Smooth muscle cell (in vitro differentiated cells): ENCODE data around the gene REEP1. TPM values are rescaled to one million over a fixed set of nuclear protein-coding genes. Genes with fewer than 3 reads are reported as not detected.

ENCODE experiments used
- DNase-seq: peaks from one replicate; lab custom pipeline; 2025; ENCODE audit not compliant: unreplicated experiment; lab: John Stamatoyannopoulos, UW
- H2AFZ ChIP-seq: fragments of 200-600 bp; sonication (generic); 2 replicates; pipeline ENCODE4 v1.6.0; 2016; ENCODE audit warnings: antibody characterized with exemption, low read depth, mild to moderate bottlenecking
- H3F3A ChIP-seq: fragments of 200-600 bp; sonication (generic); 2 replicates; pipeline ENCODE4 v1.6.0; 2017; ENCODE audit warnings: antibody characterized with exemption, low read depth
- H3K27ac ChIP-seq: fragments of 200-600 bp; sonication (generic); 2 replicates; pipeline ENCODE4 v1.5.1; 2016; ENCODE audit warnings: low read depth, mild to moderate bottlenecking
- H3K27me3 ChIP-seq: fragments of 200-600 bp; sonication (generic); 2 replicates; pipeline ENCODE4 v1.6.1; 2016; ENCODE audit warnings: low read depth, mild to moderate bottlenecking
- H3K36me3 ChIP-seq: fragments of 200-600 bp; sonication (generic); 2 replicates; pipeline ENCODE4 v1.5.1; 2016; ENCODE audit warnings: low read depth
- H3K4me1 ChIP-seq: fragments of 200-600 bp; sonication (generic); 2 replicates; pipeline ENCODE4 v1.5.1; 2016; ENCODE audit warnings: low read depth
- H3K4me2 ChIP-seq: fragments of 200-600 bp; sonication (generic); 2 replicates; pipeline ENCODE4 v1.6.0; 2016; ENCODE audit warnings: mild to moderate bottlenecking
- H3K4me3 ChIP-seq: fragments of 200-600 bp; sonication (generic); 2 replicates; pipeline ENCODE4 v1.5.1; 2016; ENCODE audit warnings: mild to moderate bottlenecking
- H3K79me2 ChIP-seq: fragments of 200-600 bp; sonication (generic); 2 replicates; pipeline ENCODE4 v1.6.0; 2016; ENCODE audit warnings: low read depth, mild to moderate bottlenecking
- H3K9ac ChIP-seq: fragments of 200-600 bp; sonication (generic); 2 replicates; pipeline ENCODE4 v1.6.0; 2016; ENCODE audit warnings: low read depth
- H3K9me3 ChIP-seq: fragments of 200-600 bp; sonication (generic); replicated peaks from 2 replicates; pipeline ENCODE4 v1.5.1; 2016; ENCODE audit warnings: low read depth
- H4K20me1 ChIP-seq: fragments of 200-600 bp; sonication (generic); 2 replicates; pipeline ENCODE4 v1.6.0; 2016; ENCODE audit warnings: low read depth
- CTCF ChIP-seq: fragments of 200-600 bp; sonication (generic); IDR thresholded peaks from 2 replicates; pipeline ENCODE4 v1.5.1; 2017; ENCODE audit warnings: borderline replicate concordance, mild to moderate bottlenecking, antibody characterized with exemption; ENCODE audit not compliant: insufficient read depth, poor library complexity, severe bottlenecking
- WGBS: methylation state at CpG from one replicate; pipeline ENCODE4 v1.1.7; 2016; ENCODE audit warnings: low lambda C conversion rate; 5-methylcytosine and 5-hydroxymethylcytosine counted together
- polyA plus RNA-seq: library from polyadenylated mRNA; unstranded; fragments of >200 nt; fragmentation: Nextera tagmentation; extraction: Ambion mirVana; gene quantifications from 2 replicates; pipeline ENCODE4 v1.2.1, GENCODE V29; 2016
- total RNA-seq: library from RNA; depleted of rRNA; stranded (reverse); fragments of >200 nt; gene quantifications from 2 replicates; pipeline ENCODE4 v1.2.3, GENCODE V29; 2014

Gene REEP1
- total and polyA plus RNA-seq, 2 experiments from 2014 or later = not detected

DNA sequence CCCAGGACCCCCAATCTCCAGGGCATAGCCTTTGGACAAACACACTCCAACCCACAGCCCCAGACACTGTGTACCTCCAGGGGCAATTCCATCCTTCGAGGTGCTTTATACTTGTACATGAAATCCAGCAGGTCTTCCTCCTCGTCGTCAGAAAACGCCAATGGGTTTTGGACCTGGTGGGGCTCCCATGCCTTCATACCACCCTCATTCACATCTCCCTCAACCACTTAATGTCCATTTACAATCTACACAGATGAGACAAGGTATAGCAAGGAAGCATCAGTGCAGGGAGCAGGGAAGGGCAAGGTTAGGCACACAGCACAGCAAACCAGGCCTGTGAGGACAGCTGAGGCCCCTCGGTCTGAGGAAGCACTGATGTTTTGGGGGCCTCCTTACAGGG, 117.5 kb downstream of the REEP1 start:
- H3K27me3 ChIP-seq = no peaks in the 10 kb centered on the region
- H3K4me3 ChIP-seq = no peak overlapping the region
- H3F3A ChIP-seq = no peaks in the 10 kb centered on the region
- no peak for DNase-seq
- no peaks in the 10 kb centered on the region for H4K20me1 ChIP-seq
- no peak overlapping the region for H3K27ac ChIP-seq
- H2AFZ ChIP-seq = no peak overlapping the region
- no peak overlapping the region for H3K9ac ChIP-seq
- TF ChIP-seq CTCF = no peak
- H3K36me3 ChIP-seq = no peaks in the 10 kb centered on the region
- 78% methylated on average over 5 of the region's 5 CpGs for WGBS
- H3K79me2 ChIP-seq = no peaks in the 10 kb centered on the region
- H3K9me3 ChIP-seq = no peaks in the 10 kb centered on the region
- H3K4me2 ChIP-seq = no peak overlapping the region
- no peaks in the 10 kb centered on the region for H3K4me1 ChIP-seq

DNA sequence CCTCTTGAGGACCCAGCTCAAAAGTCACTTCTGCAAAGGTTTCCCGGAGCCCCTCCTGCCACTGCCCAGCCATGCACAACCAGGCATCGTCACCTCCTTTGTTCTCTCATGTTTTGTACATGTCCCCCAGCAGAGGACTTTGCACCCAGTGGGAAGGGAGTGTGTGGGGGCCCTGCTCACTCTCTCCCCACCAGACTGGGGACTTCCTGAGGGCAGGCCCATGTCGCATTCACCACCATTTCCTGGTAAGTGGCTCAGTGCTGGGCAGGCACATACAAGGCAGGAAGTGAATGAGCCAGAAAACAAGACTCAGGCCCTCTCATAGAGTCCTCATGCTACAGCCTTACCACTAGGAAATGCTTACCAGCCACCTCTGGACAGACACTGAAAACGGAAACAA, 119.3 kb downstream of the REEP1 start:
- Histone ChIP-seq H3K79me2 (no peaks in the 10 kb centered on the region), H3F3A (no peaks in the 10 kb centered on the region), H3K4me3 (no peak overlapping the region), H3K9ac (no peak overlapping the region), H3K27ac (no peak overlapping the region), H3K9me3 (no peaks in the 10 kb centered on the region), H3K4me2 (no peak overlapping the region), H4K20me1 (no peaks in the 10 kb centered on the region), H3K36me3 (no peaks in the 10 kb centered on the region), H2AFZ (no peak overlapping the region), H3K4me1 (no peaks in the 10 kb centered on the region), H3K27me3 (no peaks in the 10 kb centered on the region)
- no peak for TF ChIP-seq CTCF
- no peak for DNase-seq
- WGBS = 93% methylated on average over 4 of the region's 4 CpGs

DNA sequence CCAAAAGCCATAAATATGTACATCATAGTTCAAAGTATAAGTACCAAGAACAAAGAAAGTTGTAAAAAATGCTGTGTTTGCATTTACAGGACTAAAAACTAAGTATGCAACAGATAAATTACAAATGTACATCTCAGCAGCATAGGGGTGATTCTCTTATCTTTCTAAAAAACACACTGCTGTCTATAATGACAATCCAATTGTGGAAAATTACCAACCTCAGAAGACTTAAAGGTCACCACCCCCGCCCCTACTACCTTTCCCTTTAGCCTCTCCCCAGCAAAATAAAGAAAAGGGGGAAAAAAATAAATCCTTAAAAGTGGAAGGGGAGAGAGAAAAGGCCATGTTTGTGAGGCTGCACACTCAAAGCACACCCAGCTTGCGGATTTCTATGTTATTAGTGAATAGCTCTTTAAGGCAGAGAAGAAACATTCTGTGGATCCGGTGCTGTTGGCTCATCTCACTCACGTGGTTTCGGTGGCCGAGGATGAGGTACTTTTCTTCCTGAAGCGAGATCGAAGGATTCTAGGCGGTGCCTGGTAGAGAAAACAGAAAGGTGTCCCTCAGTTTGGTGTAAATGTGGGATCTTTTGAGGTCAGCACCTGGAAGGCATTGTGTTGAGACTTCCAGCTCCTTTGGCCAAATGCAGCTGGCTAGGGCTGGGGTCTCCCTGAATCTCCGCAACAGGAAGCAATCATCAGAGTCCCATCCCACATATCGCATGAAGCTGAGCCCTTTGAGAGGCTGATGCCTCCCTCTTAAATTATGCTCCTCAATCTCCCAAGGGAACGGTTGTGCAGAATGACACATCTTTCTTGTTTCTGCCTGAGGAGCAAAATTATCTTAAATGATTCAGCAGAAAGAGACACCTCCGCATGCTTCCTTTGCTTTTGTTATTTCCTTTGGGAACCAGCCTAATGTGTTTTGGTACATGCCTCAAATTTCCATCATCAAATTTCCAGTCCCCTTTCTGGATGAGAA, 120.6 kb downstream of the REEP1 start:
- no peaks in the 10 kb centered on the region for H3K27me3 ChIP-seq
- WGBS = 81% methylated on average over 13 of the region's 13 CpGs
- no peaks in the 10 kb centered on the region for H3K9me3 ChIP-seq
- peaks cover 6% of the 10 kb centered on the region for H3F3A ChIP-seq
- no peak overlapping the region for H3K27ac ChIP-seq
- H2AFZ ChIP-seq = no peak overlapping the region
- no peak overlapping the region for H3K9ac ChIP-seq
- no peak for DNase-seq
- H3K36me3 ChIP-seq = peaks cover 5% of the 10 kb centered on the region
- H3K4me2 ChIP-seq = no peak overlapping the region
- no peaks in the 10 kb centered on the region for H3K4me1 ChIP-seq
- no peak overlapping the region for H3K4me3 ChIP-seq
- no peaks in the 10 kb centered on the region for H4K20me1 ChIP-seq
- no peak for TF ChIP-seq CTCF
- no peaks in the 10 kb centered on the region for H3K79me2 ChIP-seq

DNA sequence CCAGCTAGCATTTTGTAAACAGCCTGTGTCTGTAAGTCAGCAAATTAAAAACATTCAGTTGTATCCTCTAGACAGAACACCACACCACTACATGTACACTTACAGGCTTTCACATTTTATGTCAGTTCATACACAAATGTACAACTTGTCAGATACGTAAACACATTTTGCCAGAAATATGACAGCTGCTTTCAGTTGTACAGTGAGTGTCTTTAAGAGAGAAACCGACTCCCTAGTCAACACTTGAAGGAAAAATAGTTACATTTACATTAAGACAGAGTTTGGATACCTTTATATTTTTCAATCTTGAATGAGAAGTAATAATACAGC, 123.0 kb downstream of the REEP1 start:
- WGBS = 96% methylated on average over 2 of the region's 2 CpGs
- Histone ChIP-seq H3K9me3 (no peaks in the 10 kb centered on the region), H3K4me2 (no peak overlapping the region), H3K79me2 (no peaks in the 10 kb centered on the region), H3K9ac (no peak overlapping the region), H3K4me3 (no peak overlapping the region), H3K4me1 (no peaks in the 10 kb centered on the region), H3K27me3 (no peaks in the 10 kb centered on the region), H3F3A (peaks cover 7% of the 10 kb centered on the region), H4K20me1 (no peaks in the 10 kb centered on the region), H3K36me3 (peaks cover 15% of the 10 kb centered on the region), H3K27ac (no peak overlapping the region), H2AFZ (no peak overlapping the region)
- DNase-seq = no peak
- no peak for TF ChIP-seq CTCF
